Central memory CD8-positive, alpha-beta T cell (primary cell): Measurements from ENCODE around the gene PAF1.
"Not testable (repeated sequence)": the region's sequence is repeated elsewhere in the genome, so short reads cannot be mapped to it uniquely, and the experiment has no call there.

Experiments used
- ATAC-seq: fragments of 150-1000 bp; cut with Tn5 transposase; replicated peaks from 2 replicates; pipeline ENCODE4 v1.10.0; 2022; ENCODE audit warnings: mild to moderate bottlenecking, moderate FRiP score, moderate number of reproducible peaks; ENCODE audit not compliant: poor library complexity, severe bottlenecking; ENCODE audit errors: extremely low read depth
- DNase-seq, 2 donors: peaks; one replicate each; pipeline ENCODE4 v3.0.0; 2021; ENCODE audit warnings: low spot score in 2 of 2
- H3K27ac Mint-ChIP-seq: one replicate; pipeline ENCODE4 v1.8.0; 2022; ENCODE audit warnings: low read depth, mild to moderate bottlenecking, moderate library complexity, mixed read lengths
- H3K27me3 Mint-ChIP-seq: one replicate; pipeline ENCODE4 v1.8.0; 2022; ENCODE audit warnings: mixed read lengths
- H3K36me3 Mint-ChIP-seq: one replicate; pipeline ENCODE4 v1.8.0; 2022; ENCODE audit warnings: mild to moderate bottlenecking, moderate library complexity, mixed read lengths; ENCODE audit not compliant: insufficient read depth
- H3K4me1 Mint-ChIP-seq: one replicate; pipeline ENCODE4 v1.8.0; 2022; ENCODE audit warnings: mixed read lengths
- H3K4me3 Mint-ChIP-seq: one replicate; pipeline ENCODE4 v1.8.0; 2022; ENCODE audit warnings: mild to moderate bottlenecking, moderate library complexity, mixed read lengths
- H3K9me3 Mint-ChIP-seq: one replicate; pipeline ENCODE4 v1.8.0; 2022; ENCODE audit warnings: mixed read lengths

PAF1 gene

DNA sequence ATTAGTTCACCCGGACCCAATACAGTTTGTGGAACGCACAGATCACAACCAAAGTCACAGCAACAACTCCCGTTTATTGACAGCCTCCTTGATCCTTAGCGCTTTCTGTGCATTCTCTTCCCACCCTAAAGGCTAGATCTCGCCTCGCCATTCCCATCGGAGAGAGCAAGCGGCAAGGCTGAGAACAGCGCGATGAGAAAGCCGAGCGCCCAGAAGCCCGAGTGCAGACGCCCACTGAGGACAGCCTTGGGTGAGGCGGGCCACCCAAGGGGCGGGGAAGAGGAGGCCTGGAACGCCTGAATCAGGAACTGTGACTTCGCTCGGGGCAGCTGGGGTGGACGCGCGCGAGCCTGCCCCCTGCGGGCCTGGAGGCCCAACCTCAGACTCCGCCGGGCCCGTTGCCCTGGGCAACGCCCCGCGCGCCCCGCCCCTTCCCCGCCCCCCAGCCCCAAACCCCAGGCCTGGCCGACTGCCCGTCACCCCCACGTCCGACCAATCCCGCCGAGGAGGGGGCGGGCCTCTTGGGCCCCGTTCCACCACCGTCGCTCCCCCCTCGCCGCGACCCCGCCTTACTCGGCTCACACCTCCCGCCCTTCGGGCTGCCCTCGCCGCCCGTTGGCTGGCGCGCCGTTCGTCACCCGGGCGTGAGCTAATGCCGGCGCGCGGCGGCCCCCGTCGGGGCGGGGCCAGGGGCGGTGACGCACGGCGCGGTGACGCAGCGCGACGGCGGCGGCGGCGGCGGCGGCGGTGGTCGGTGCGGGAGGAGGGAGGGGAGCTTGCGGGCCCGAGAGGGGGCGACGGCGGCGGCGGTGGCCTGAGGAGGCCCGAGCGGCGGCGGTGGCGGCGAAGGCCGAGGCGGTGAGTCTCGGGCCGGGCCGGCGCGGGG, 48.9 kb downstream of the PAF1 start, which contains the start of gene SAMD4B:
SAMD4B (plus strand) TSS at position 703 of the 886 bp plus-strand sequence. CDS start 14,473 bp downstream, outside the sequence.
- Mint-ChIP-seq H3K36me3 (peaks cover 24% of the 10 kb centered on the region), H3K4me1 (peaks cover 60% of the 10 kb centered on the region), H3K9me3 (no peaks in the 10 kb centered on the region), H3K27ac (peak within 1 kb of the TSS; percentile 94), H3K4me3 (peak within 1 kb of the TSS; percentile 98), H3K27me3 (no peaks in the 10 kb centered on the region)
- ATAC-seq (peak; percentile 86), DNase-seq (peak; percentile 95 to 99)

DNA sequence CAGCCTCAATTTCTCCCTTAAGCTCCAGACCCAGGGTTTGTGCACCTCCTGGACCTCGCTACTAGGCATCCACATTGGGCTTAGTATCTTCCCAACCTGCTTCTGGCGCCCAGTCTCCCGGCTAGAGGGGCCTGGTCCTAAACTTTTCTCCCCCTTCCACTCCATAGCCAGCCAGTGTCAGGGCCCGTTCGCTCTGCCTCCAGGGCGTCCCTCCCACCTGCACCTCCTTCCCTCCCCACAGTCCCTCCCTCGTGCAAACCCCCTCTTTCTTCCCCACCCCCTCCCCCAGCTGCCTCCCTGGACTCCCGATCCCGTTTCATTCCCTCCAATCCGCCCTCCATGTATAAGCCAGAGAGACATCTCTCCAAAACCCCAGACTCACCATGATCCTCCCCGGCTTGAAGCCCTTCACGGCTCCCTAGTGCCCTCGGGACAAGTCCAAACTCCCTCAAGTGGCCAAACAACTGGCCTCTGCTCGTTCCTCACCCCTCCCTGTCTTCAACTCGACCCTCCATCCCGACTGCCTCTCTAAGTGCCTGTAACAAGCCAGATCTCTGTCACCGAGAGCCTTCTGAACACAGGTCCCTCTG, 49.7 kb downstream of the PAF1 start:
- no peak for ATAC-seq
- H3K27me3 Mint-ChIP-seq: no peaks in the 10 kb centered on the region
- H3K9me3 Mint-ChIP-seq: no peaks in the 10 kb centered on the region
- no peak for DNase-seq
- H3K4me1 Mint-ChIP-seq: peaks cover 61% of the 10 kb centered on the region
- H3K36me3 Mint-ChIP-seq: peaks cover 23% of the 10 kb centered on the region
- H3K27ac Mint-ChIP-seq: peak overlapping the region; percentile 94
- peak overlapping the region; percentile 98 for H3K4me3 Mint-ChIP-seq

DNA sequence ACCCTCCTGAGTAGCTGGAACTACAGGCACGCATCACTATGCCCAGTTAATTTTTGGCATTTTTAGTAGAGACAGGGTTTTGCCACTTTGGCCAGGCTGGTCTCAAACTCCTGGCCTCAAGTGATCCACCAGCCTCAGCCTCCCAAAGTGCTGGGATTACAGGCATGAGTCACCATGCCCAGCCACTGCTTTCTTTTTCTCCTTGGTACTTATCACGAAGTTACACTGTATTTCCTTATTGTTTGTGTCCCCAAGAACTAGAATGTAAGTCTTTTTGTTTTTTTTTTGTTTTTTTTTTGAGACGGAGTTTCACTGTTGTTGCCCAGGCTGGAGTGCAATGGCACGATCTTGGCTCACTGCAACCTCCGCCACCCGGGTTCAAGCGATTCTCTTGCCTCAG, 50.8 kb downstream of the PAF1 start:
- peaks cover 63% of the 10 kb centered on the region for H3K4me1 Mint-ChIP-seq
- H3K36me3 Mint-ChIP-seq: peaks cover 29% of the 10 kb centered on the region

DNA sequence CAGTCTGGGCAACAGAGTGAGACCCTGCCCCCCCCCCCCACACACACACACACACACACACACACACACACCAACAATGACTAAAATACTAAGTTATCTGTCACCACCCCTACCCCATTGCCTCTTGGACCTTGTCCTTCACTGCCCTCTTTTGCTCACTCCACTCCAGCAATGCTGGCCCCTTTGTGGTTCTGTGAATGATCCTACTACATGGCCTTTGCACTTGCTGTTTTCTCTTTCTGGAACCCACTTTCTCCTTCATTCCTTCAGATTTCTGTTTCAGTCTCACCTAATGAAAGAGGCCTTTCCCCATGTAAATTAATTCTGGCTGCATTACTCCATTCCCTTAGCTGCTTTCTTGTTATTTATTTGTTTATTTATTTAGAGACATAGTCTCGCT, 51.2 kb downstream of the PAF1 start:
- Mint-ChIP-seq H3K9me3 (no peaks in the 10 kb centered on the region), H3K36me3 (peaks cover 31% of the 10 kb centered on the region), H3K27me3 (no peaks in the 10 kb centered on the region), H3K27ac (no peak overlapping the region), H3K4me3 (no peak overlapping the region), H3K4me1 (peaks cover 62% of the 10 kb centered on the region)
- DNase-seq (no peak), ATAC-seq (no peak)

More for the DNA sequence above, 50.8 kb downstream of the PAF1 start:
- H3K9me3 Mint-ChIP-seq, ATAC-seq, H3K27ac Mint-ChIP-seq, H3K27me3 Mint-ChIP-seq, DNase-seq: not testable (repeated sequence)
- peak overlapping the region; percentile 98 for H3K4me3 Mint-ChIP-seq

DNA sequence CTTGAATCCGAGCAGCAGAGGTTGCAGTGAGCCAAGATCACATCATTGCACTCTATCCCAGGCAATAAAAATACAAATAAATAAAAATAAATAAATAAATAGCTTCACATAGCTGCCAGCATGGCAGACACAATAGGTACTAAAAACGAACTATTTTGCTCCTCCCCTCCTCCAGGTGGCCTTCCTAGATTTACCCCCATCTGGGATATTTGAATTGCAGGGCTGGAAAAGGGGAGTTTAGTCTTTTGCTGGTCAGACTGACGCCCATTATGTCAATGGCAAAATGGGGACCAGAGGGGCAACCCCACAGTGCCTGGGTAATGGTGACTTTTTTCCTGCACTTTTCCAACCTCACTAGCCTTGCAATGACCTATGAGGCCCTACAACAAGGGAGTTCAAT, 54.4 kb downstream of the PAF1 start:
- peak overlapping the region; percentile 93 for H3K27ac Mint-ChIP-seq
- no peaks in the 10 kb centered on the region for H3K27me3 Mint-ChIP-seq
- H3K36me3 Mint-ChIP-seq: peaks cover 30% of the 10 kb centered on the region
- no peak for DNase-seq
- H3K4me1 Mint-ChIP-seq: peaks cover 47% of the 10 kb centered on the region
- H3K9me3 Mint-ChIP-seq: no peaks in the 10 kb centered on the region
- ATAC-seq: no peak
- H3K4me3 Mint-ChIP-seq: peak overlapping the region; percentile 95
